ENCODE data around the gene OXER1. TPM values are rescaled to one million over a fixed set of nuclear protein-coding genes. Genes with fewer than 3 reads are reported as not detected.

OXER1 gene
- not detected in 2 replicates for total RNA-seq

GRCh38 chr2:42764096-42764495 is at the start of gene OXER1:
OXER1 (minus strand) TSS chr2:42764135; CDS start chr2:42764062, 73 bp downstream.

GRCh38 chr2:42792583-42793333 is 28.8 kb upstream of the OXER1 start, which contains the start of gene HAAO:
HAAO (minus strand) TSS chr2:42792583; CDS start chr2:42792536, 47 bp downstream.

Other genes starting within 250 kb of the OXER1 start
- 14.6 and 23.6 TPM in 2 replicates for gene MTA3, start 195.5 kb downstream of the OXER1 start, total RNA-seq
- not detected in 2 replicates for gene HAAO, start 28.4 kb upstream of the OXER1 start, total RNA-seq